HEK293 (cell line): ENCODE data around the gene RALA.

Experiments
- CTCF ChIA-PET: fragments of 350-600 bp; formaldehyde crosslinking; extraction: SDS; loops from one replicate; lab custom pipeline; 2021; ENCODE audit warnings: antibody characterized with exemption; lab: Yijun Ruan, JAX
- POLR2A ChIA-PET: fragments of 300-600 bp; formaldehyde crosslinking; extraction: SDS; loops from one replicate; lab custom pipeline; 2020; ENCODE audit warnings: antibody characterized with exemption, inconsistent platforms; lab: Yijun Ruan, JAX
- H3K27ac ChIP-seq: fragments of 200-500 bp; sonication (Bioruptor generic); 2 replicates; pipeline ENCODE4 v1.5.1; 2014; ENCODE audit warnings: low read depth, low read length, control low read depth, inconsistent platforms; ENCODE audit errors: extremely low read depth
- H3K36me3 ChIP-seq, 2 experiments: fragments of 200-500 bp in 1 of 2; sonication (Bioruptor generic) in 1 of 2; 1 replicate in 1 of 2; 2 replicates in 1 of 2; pipeline ENCODE4 v1.5.1; 2014 to 2017; ENCODE audit warnings: inconsistent platforms in 2 of 2, low read length in 2 of 2; ENCODE audit not compliant: control insufficient read depth in 2 of 2, insufficient read depth in 1 of 2
- H3K4me1 ChIP-seq: fragments of 200-500 bp; sonication (Bioruptor generic); 2 replicates; pipeline ENCODE4 v1.5.1; 2014; ENCODE audit warnings: mild to moderate bottlenecking, low read length, inconsistent platforms; ENCODE audit not compliant: control insufficient read depth, insufficient read depth
- H3K4me3 ChIP-seq: 2 replicates; pipeline ENCODE4 v1.5.1; 2011; ENCODE audit warnings: low read depth, mild to moderate bottlenecking, control low read depth, low read length, moderate library complexity
- H3K9me3 ChIP-seq: fragments of 200-500 bp; sonication (Bioruptor generic); 2 replicates; pipeline ENCODE4 v1.5.1; 2014; ENCODE audit warnings: low read depth, low read length, inconsistent platforms; ENCODE audit not compliant: control insufficient read depth, insufficient read depth
- AEBP2 ChIP-seq: fragments of 450-650 bp; formaldehyde crosslinking; IDR thresholded peaks from 2 replicates; pipeline ENCODE4 v1.5.1; 2016; ENCODE audit warnings: missing biosample characterization, missing genetic modification characterization, borderline replicate concordance
- CTCF ChIP-seq: fragments of 450-650 bp; formaldehyde crosslinking; IDR thresholded peaks from 2 replicates; pipeline ENCODE4 v1.5.1; 2016; ENCODE audit warnings: missing biosample characterization, missing genetic modification characterization
- GLI4 ChIP-seq: fragments of 450-650 bp; formaldehyde crosslinking; IDR thresholded peaks from 2 replicates; pipeline ENCODE4 v1.5.1; 2016; ENCODE audit warnings: missing biosample characterization, missing genetic modification characterization
- HOXD13 ChIP-seq: sonication (generic); formaldehyde crosslinking; IDR thresholded peaks from 2 replicates; pipeline ENCODE4 v1.8.0; 2022; ENCODE audit warnings: missing genetic modification reagents, borderline replicate concordance
- KLF17 ChIP-seq: fragments of 450-650 bp; formaldehyde crosslinking; IDR thresholded peaks from 2 replicates; pipeline ENCODE4 v1.5.1; 2016; ENCODE audit warnings: missing biosample characterization, missing genetic modification characterization
- YY2 ChIP-seq: fragments of 450-650 bp; formaldehyde crosslinking; IDR thresholded peaks from 2 replicates; pipeline ENCODE4 v1.5.1; 2016; ENCODE audit warnings: missing biosample characterization, missing genetic modification characterization
- ZBTB44 ChIP-seq: fragments of 450-650 bp; IDR thresholded peaks from 2 replicates; pipeline ENCODE4 v1.5.1; 2018; ENCODE audit warnings: missing biosample characterization, mild to moderate bottlenecking, missing genetic modification characterization
- ZBTB48 ChIP-seq: fragments of 450-650 bp; formaldehyde crosslinking; IDR thresholded peaks from 2 replicates; pipeline ENCODE4 v1.5.1; 2016; ENCODE audit warnings: missing biosample characterization, missing genetic modification characterization
- ZNF112 ChIP-seq: fragments of 450-650 bp; formaldehyde crosslinking; IDR thresholded peaks from 2 replicates; pipeline ENCODE4 v1.5.0; 2017; ENCODE audit warnings: missing biosample characterization, missing genetic modification characterization
- ZNF114 ChIP-seq: fragments of 450-650 bp; formaldehyde crosslinking; IDR thresholded peaks from 2 replicates; pipeline ENCODE4 v1.5.0; 2017; ENCODE audit warnings: missing biosample characterization, missing genetic modification characterization
- ZNF121 ChIP-seq: fragments of 450-650 bp; formaldehyde crosslinking; IDR thresholded peaks from 2 replicates; pipeline ENCODE4 v1.5.1; 2016; ENCODE audit warnings: missing biosample characterization, missing genetic modification characterization
- ZNF16 ChIP-seq: fragments of 450-650 bp; formaldehyde crosslinking; IDR thresholded peaks from 2 replicates; pipeline ENCODE4 v1.5.1; 2016; ENCODE audit warnings: low read depth, missing biosample characterization, missing genetic modification characterization
- ZNF184 ChIP-seq: fragments of 450-650 bp; IDR thresholded peaks from 2 replicates; pipeline ENCODE4 v1.5.1; 2018; ENCODE audit warnings: missing biosample characterization, mild to moderate bottlenecking, missing genetic modification characterization
- ZNF335 ChIP-seq: fragments of 450-650 bp; formaldehyde crosslinking; conservative IDR thresholded peaks from 2 replicates; pipeline ENCODE4 v1.5.1; 2016; ENCODE audit warnings: missing biosample characterization, missing genetic modification characterization
- ZNF354C ChIP-seq: fragments of 450-650 bp; formaldehyde crosslinking; IDR thresholded peaks from 2 replicates; pipeline ENCODE4 v1.5.1; 2016; ENCODE audit warnings: missing biosample characterization, missing genetic modification characterization, low read depth, borderline replicate concordance
- ZNF433 ChIP-seq: fragments of 450-650 bp; formaldehyde crosslinking; IDR thresholded peaks from 2 replicates; pipeline ENCODE4 v1.5.1; 2016; ENCODE audit warnings: missing biosample characterization, missing genetic modification characterization, low read depth
- ZNF596 ChIP-seq: fragments of 450-650 bp; IDR thresholded peaks from 2 replicates; pipeline ENCODE4 v1.5.0; 2018; ENCODE audit warnings: missing biosample characterization, mild to moderate bottlenecking, missing genetic modification characterization, moderate library complexity
- ZNF654 ChIP-seq: fragments of 450-650 bp; formaldehyde crosslinking; IDR thresholded peaks from 2 replicates; pipeline ENCODE4 v1.5.1; 2016; ENCODE audit warnings: low read depth, missing biosample characterization, missing genetic modification characterization
- ZNF658 ChIP-seq: fragments of 450-650 bp; formaldehyde crosslinking; IDR thresholded peaks from 2 replicates; pipeline ENCODE4; 2016; ENCODE audit warnings: missing biosample characterization, missing genetic modification characterization
- ZNF660 ChIP-seq: fragments of 450-650 bp; IDR thresholded peaks from 2 replicates; pipeline ENCODE4 v1.5.1; 2018; ENCODE audit warnings: missing biosample characterization, mild to moderate bottlenecking, missing genetic modification characterization
- ZNF692 ChIP-seq: fragments of 450-650 bp; formaldehyde crosslinking; IDR thresholded peaks from 2 replicates; pipeline ENCODE4 v1.5.1; 2016; ENCODE audit warnings: missing biosample characterization, missing genetic modification characterization
- ZNF792 ChIP-seq: fragments of 450-650 bp; formaldehyde crosslinking; IDR thresholded peaks from 2 replicates; pipeline ENCODE4 v1.5.1; 2016; ENCODE audit warnings: missing biosample characterization, missing genetic modification characterization
- ZSCAN5A ChIP-seq: fragments of 450-650 bp; formaldehyde crosslinking; IDR thresholded peaks from 2 replicates; pipeline ENCODE4 v1.5.1; 2016; ENCODE audit warnings: missing biosample characterization, missing genetic modification characterization

The RALA gene

GRCh38 chr7:39577229-39577874 is 46.0 kb upstream of the RALA start:
- Histone ChIP-seq H3K9me3 (no peaks in the 10 kb centered on the region), H3K36me3 (peaks cover 6 to 21% of the 10 kb centered on the region in 2 experiments), H3K27ac (no peak overlapping the region), H3K4me1 (no peaks in the 10 kb centered on the region), H3K4me3 (no peak overlapping the region)
- TF ChIP-seq ZNF335 (tag by site-specific recombination), result no peak
- TF ChIP-seq ZNF596, result no peak
- TF ChIP-seq KLF17 (tag by site-specific recombination), result no peak
- TF ChIP-seq HOXD13 (CRISPR knock-in tag), result no peak
- no peak for TF ChIP-seq ZNF354C (tag by site-specific recombination)
- no peak for TF ChIP-seq ZNF121 (tag by site-specific recombination)
- no peak for TF ChIP-seq ZNF184 (tag by site-specific recombination)
- TF ChIP-seq ZNF16 (tag by site-specific recombination), result no peak
- no peak for TF ChIP-seq ZNF433 (tag by site-specific recombination)
- POLR2A ChIA-PET, result interaction anchor here (1.3 kb wide), 1 partner anchor 11 kb away, joined by 5 read pairs; no protein-coding TSS in a partner anchor
- CTCF ChIA-PET, result interaction anchor here (0.6 to 8.4 kb wide), 3 partner anchors 112 to 168 kb away, joined by 3 to 257 read pairs (median 4); no protein-coding TSS in a partner anchor

- Histone ChIP-seq H3K9me3 (no peaks in the 10 kb centered on the region), H3K4me3 (no peak overlapping the region), H3K4me1 (peaks cover 3% of the 10 kb centered on the region; the same call in 1 of the 2 replicates), H3K36me3 (peaks cover 4 to 5% of the 10 kb centered on the region in 2 experiments), H3K27ac (no peak overlapping the region)
- POLR2A ChIA-PET, result interaction anchor here (0.6 to 1.4 kb wide), 9 partner anchors 9 to 671 kb away, joined by 3 to 12 read pairs (median 4); partner anchors contain the start of genes RALA and VPS41
- CTCF ChIA-PET, result interaction anchor here (0.5 to 8.4 kb wide), 64 partner anchors 8 to 1415 kb away, joined by 3 to 257 read pairs (median 4); partner anchors contain the start of gene RALA
- TF ChIP-seq ZNF658, result no peak
- TF ChIP-seq GLI4 (tag by site-specific recombination), result no peak
- TF ChIP-seq ZNF654 (tag by site-specific recombination), result peak; percentile 93
- TF ChIP-seq ZSCAN5A (tag by site-specific recombination), result no peak
- TF ChIP-seq AEBP2 (tag by site-specific recombination), result no peak
- TF ChIP-seq ZNF792 (tag by site-specific recombination), result no peak
- no peak for TF ChIP-seq YY2 (tag by site-specific recombination)
- 0 out of 2 replicates have a peak, but pooled peaks have one; percentile 30 for TF ChIP-seq ZBTB44 (tag by site-specific recombination)
- no peak for TF ChIP-seq ZNF112 (tag by site-specific recombination)
- TF ChIP-seq ZBTB48 (tag by site-specific recombination), result peak; percentile 78
- TF ChIP-seq CTCF (tag by site-specific recombination), result peak; percentile 62
- no peak for TF ChIP-seq ZNF692 (tag by site-specific recombination)
- no peak for TF ChIP-seq ZNF114
- TF ChIP-seq ZNF660 (tag by site-specific recombination), result peak; percentile 59; the same call in 1 of the 2 replicates
These were observed 43.1 kb upstream of the RALA start for GRCh38 chr7:39580149-39580874.
